K562 (cell line): Measurements from ENCODE around the gene CDYL2. TPM values are rescaled to one million over a fixed set of nuclear protein-coding genes. Genes with fewer than 3 reads are reported as not detected.

Experiments
- ATAC-seq: fragments of 200-7000 bp; cut with Tn5 transposase; 3 replicates; pipeline ENCODE4 v1.9.1; 2020; ENCODE audit warnings: moderate library complexity
- BruUV-seq: library from RNA; stranded (reverse); fragments of 400-500 nt; replicated peaks from 2 replicates; lab custom pipeline; 2021; lab: Mats Ljungman, UMichigan
- CTCF ChIA-PET: fragments of 300-600 bp; formaldehyde crosslinking; extraction: SDS; loops from one replicate; lab custom pipeline; 2021; ENCODE audit warnings: low intra/inter-chr PET ratio; lab: Yijun Ruan, JAX
- POLR2A ChIA-PET: fragments of 300-600, 350-650 bp; sonication (Branson Sonifier 250); formaldehyde crosslinking; extraction: SDS; loops from one replicate; lab custom pipeline; 2021; ENCODE audit warnings: antibody characterized with exemption, inconsistent platforms; lab: Yijun Ruan, JAX
- DNase-seq, 4 experiments: peaks; one replicate each; pipeline versions ENCODE4 v3.0.0 to v3.0.0-alpha.2; 2011 to 2018; ENCODE audit warnings: low spot score in 3 of 4, mixed read lengths in 3 of 4; ENCODE audit errors: extremely low read depth in 1 of 4
- FAIRE-seq: peaks from 2 replicates; lab custom pipeline; 2011; peaks lifted over from hg19 to GRCh38; lab: Jason Lieb, UNC
- H2AFZ ChIP-seq: 2 replicates; pipeline ENCODE4 v1.6.0; 2011; ENCODE audit warnings: low read depth, low read length, control low read depth, inconsistent platforms
- H3K27ac ChIP-seq: fragments of 200-600 bp; 3 replicates; pipeline ENCODE4 v1.8.0; 2011; ENCODE audit warnings: low read depth, mild to moderate bottlenecking, control low read depth, inconsistent platforms, low read length, moderate library complexity, mixed read lengths; ENCODE audit errors: extremely low read depth
- H3K27me3 ChIP-seq, 2 experiments: fragments of 300-600 bp in 1 of 2; 2 replicates in 1 of 2; 3 replicates in 1 of 2; pipeline versions ENCODE4 v1.6.0 to v1.8.0; 2011; ENCODE audit warnings: inconsistent platforms in 2 of 2, low read length in 2 of 2, mild to moderate bottlenecking in 1 of 2, mixed read lengths in 1 of 2, moderate library complexity in 1 of 2; ENCODE audit not compliant: control insufficient read depth in 2 of 2, insufficient read depth in 2 of 2
- H3K36me3 ChIP-seq: fragments of 300-600 bp; 3 replicates; pipeline ENCODE4 v1.8.0; 2011; ENCODE audit warnings: mild to moderate bottlenecking, low read length, inconsistent platforms; ENCODE audit not compliant: control insufficient read depth, insufficient read depth
- H3K4me1 ChIP-seq, 2 experiments: fragments of 200-600 bp in 1 of 2; replicated peaks in 1 of 2; 2 replicates in 1 of 2; 3 replicates in 1 of 2; pipeline versions ENCODE4 v1.5.1 to v1.8.0; 2011; ENCODE audit warnings: inconsistent platforms in 2 of 2, low read length in 2 of 2, mild to moderate bottlenecking in 1 of 2, mixed read lengths in 1 of 2, moderate library complexity in 1 of 2; ENCODE audit not compliant: control insufficient read depth in 2 of 2, insufficient read depth in 2 of 2
- H3K4me2 ChIP-seq: 2 replicates; pipeline ENCODE4 v1.6.1; 2011; ENCODE audit warnings: low read length, control low read depth, inconsistent platforms, mixed read lengths; ENCODE audit not compliant: insufficient read depth
- H3K4me3 ChIP-seq: fragments of 200-600 bp; sonication (generic), shearing (Covaris generic); 2 replicates; pipeline ENCODE4 v1.5.1; 2016; ENCODE audit warnings: control low read depth, inconsistent platforms
- H3K79me2 ChIP-seq: fragments of 200-600 bp; 3 replicates; pipeline ENCODE4 v1.8.0; 2011; ENCODE audit warnings: low read length, inconsistent platforms; ENCODE audit not compliant: control insufficient read depth, insufficient read depth
- H3K9ac ChIP-seq, 2 experiments: 2 replicates each; pipeline versions ENCODE4 v1.6.0 to v1.6.1; 2011; ENCODE audit warnings: low read depth in 2 of 2, low read length in 2 of 2, control low read depth in 1 of 2, inconsistent platforms in 1 of 2, mild to moderate bottlenecking in 1 of 2, mixed read lengths in 1 of 2; ENCODE audit not compliant: insufficient read depth in 1 of 2
- H3K9me1 ChIP-seq: one replicate; pipeline ENCODE4 v1.6.0; 2011; ENCODE audit warnings: inconsistent platforms, mild to moderate bottlenecking, low read length, moderate library complexity; ENCODE audit not compliant: control insufficient read depth, insufficient read depth
- H3K9me3 ChIP-seq: replicated peaks from 2 replicates; pipeline ENCODE4 v1.5.1; 2011; ENCODE audit warnings: low read depth, low read length, inconsistent platforms; ENCODE audit not compliant: control insufficient read depth, insufficient read depth
- H4K20me1 ChIP-seq: replicated peaks from 2 replicates; pipeline ENCODE4 v1.6.1; 2011; ENCODE audit warnings: low read length, inconsistent platforms, mixed read lengths; ENCODE audit not compliant: control insufficient read depth, insufficient read depth
- BRCA1 ChIP-seq, 2 experiments: fragments of 450-650 bp in 1 of 2; sonication (generic) in 1 of 2; formaldehyde crosslinking in 1 of 2; IDR thresholded peaks; 2 replicates each; pipeline versions ENCODE4 v1.5.0 to v1.6.1; 2017 to 2020; ENCODE audit warnings: mild to moderate bottlenecking in 1 of 2, missing genetic modification reagents in 1 of 2
- ELF4 ChIP-seq: fragments of 450-650 bp; formaldehyde crosslinking; IDR thresholded peaks from 2 replicates; pipeline ENCODE4 v1.4.0; 2022; ENCODE audit warnings: missing genetic modification characterization
- ETS2 ChIP-seq: IDR thresholded peaks from 2 replicates; pipeline ENCODE4 v1.6.1; 2016; ENCODE audit warnings: borderline replicate concordance, missing genetic modification characterization, mild to moderate bottlenecking, moderate library complexity, missing compliant biosample characterization; ENCODE audit not compliant: poor library complexity, severe bottlenecking
- GABPB2 ChIP-seq: fragments of 250-450 bp; sonication (Bioruptor Pico); conservative IDR thresholded peaks from 2 replicates; pipeline ENCODE4 v1.5.1; 2021; ENCODE audit warnings: mild to moderate bottlenecking
- HDGF ChIP-seq: fragments of 450-650 bp; IDR thresholded peaks from 2 replicates; pipeline ENCODE4 v1.6.1; 2016
- MAFK ChIP-seq: IDR thresholded peaks from 2 replicates; pipeline ENCODE4 v1.6.1; 2011; ENCODE audit warnings: low read length, improper control_type of control experiment
- MYNN ChIP-seq, 2 experiments: sonication (generic); formaldehyde crosslinking in 1 of 2; IDR thresholded peaks; 2 replicates each; pipeline versions ENCODE4 v1.5.0 to v1.6.1; 2016 to 2020; ENCODE audit warnings: antibody characterized with exemption in 1 of 2, missing genetic modification reagents in 1 of 2
- PREB ChIP-seq: sonication (generic); formaldehyde crosslinking; IDR thresholded peaks from 2 replicates; pipeline ENCODE4 v1.8.1; 2023; ENCODE audit warnings: mild to moderate bottlenecking, missing genetic modification reagents
- RUNX1 ChIP-seq: sonication (generic); IDR thresholded peaks from 2 replicates; pipeline ENCODE4 v1.6.1; 2016; ENCODE audit warnings: antibody characterized with exemption, low read depth
- SP2 ChIP-seq: IDR thresholded peaks from 2 replicates; pipeline ENCODE4 v1.6.1; 2011; ENCODE audit warnings: mild to moderate bottlenecking, low read depth, low read length, moderate library complexity; ENCODE audit not compliant: poor library complexity, severe bottlenecking; ENCODE audit errors: extremely low read depth
- STAT5B ChIP-seq: fragments of 250-450 bp; sonication (Bioruptor Pico); IDR thresholded peaks from 2 replicates; pipeline ENCODE4 v1.8.0; 2021; ENCODE audit warnings: mild to moderate bottlenecking, inconsistent platforms
- YY1 ChIP-seq, 3 experiments: IDR thresholded peaks; 2 replicates each; pipeline ENCODE4 v1.6.1; 2011; ENCODE audit warnings: low read length in 2 of 3, mild to moderate bottlenecking in 2 of 3, moderate library complexity in 2 of 3, borderline replicate concordance in 1 of 3, control low read depth in 1 of 3, low read depth in 1 of 3; ENCODE audit not compliant: insufficient read depth in 3 of 3, insufficient replicate concordance in 2 of 3, control insufficient read depth in 1 of 3, insufficient read length in 1 of 3; ENCODE audit errors: extremely low read depth in 1 of 3
- ZFPM2 ChIP-seq: fragments of 250-450 bp; sonication (Bioruptor Pico); IDR thresholded peaks from 2 replicates; pipeline ENCODE4 v1.5.1; 2022; ENCODE audit warnings: mild to moderate bottlenecking
- ZNF12 ChIP-seq: sonication (generic); formaldehyde crosslinking; IDR thresholded peaks from 2 replicates; pipeline ENCODE4 v1.4.0; 2020; ENCODE audit warnings: mild to moderate bottlenecking, missing genetic modification reagents
- ZNF140 ChIP-seq: fragments of 250-450 bp; sonication (Bioruptor Pico); IDR thresholded peaks from 2 replicates; pipeline ENCODE4 v1.8.0; 2021; ENCODE audit warnings: moderate library complexity, mild to moderate bottlenecking, inconsistent platforms
- ZNF174 ChIP-seq: fragments of 250-450 bp; sonication (Bioruptor Pico); IDR thresholded peaks from 2 replicates; pipeline ENCODE4 v1.4.0; 2020; ENCODE audit warnings: mild to moderate bottlenecking
- ZNF316 ChIP-seq: fragments of 450-650 bp; IDR thresholded peaks from 2 replicates; pipeline ENCODE4 v1.6.1; 2016
- ZNF551 ChIP-seq: fragments of 250-450 bp; sonication (Bioruptor Pico); IDR thresholded peaks from 2 replicates; pipeline ENCODE4 v1.5.0; 2021; ENCODE audit warnings: mild to moderate bottlenecking, moderate library complexity
- ZNF584 ChIP-seq: fragments of 200-800 bp; sonication (Bioruptor generic); IDR thresholded peaks from 2 replicates; pipeline ENCODE4 v1.6.1; 2016; ENCODE audit warnings: low read depth, mild to moderate bottlenecking, missing genetic modification characterization, missing compliant biosample characterization
- WGBS: fragments of 100-300 bp; shearing (Covaris generic); methylation state at CpG from one replicate; pipeline ENCODE4 v1.1.6; 2016; ENCODE audit warnings: low coverage, mixed read lengths; ENCODE audit not compliant: insufficient coverage; ENCODE audit errors: missing lambda C conversion rate; 5-methylcytosine and 5-hydroxymethylcytosine counted together
- in situ Hi-C: fragments of 300-500 bp; cut with MboI; formaldehyde crosslinking; loops from 4 replicates; pipeline ENCODE4 v1.15.0; 2018; ENCODE audit warnings: inconsistent platforms, mixed read lengths
- intact Hi-C: fragments of 100-400 bp; cut with micrococcal nuclease; formaldehyde crosslinking; loops from 2 replicates; pipeline ENCODE4 v1.14.2; 2022
- polyA plus RNA-seq, 8 experiments: library from polyadenylated mRNA; depleted of rRNA in 4 of 8; stranded (reverse) in 5 of 8; unstranded in 3 of 8; fragments of >200 nt; fragmentation: Nextera tagmentation in 2 of 8; fragmentation: Illumina TruSeq in 1 of 8; extraction: Ambion mirVana in 2 of 8; extraction: Trizol in 1 of 8; gene quantifications; 2 replicates each; pipeline versions ENCODE4 v1.2.1 to v1.2.3, GENCODE V29; 2011 to 2014; ENCODE audit warnings: inconsistent platforms in 1 of 8, missing spikeins in 1 of 8
- total RNA-seq, 7 experiments: library from RNA; depleted of rRNA in 6 of 7; stranded (reverse); fragments of >200 nt in 6 of 7; fragmentation: Illumina TruSeq in 2 of 7; extraction: Trizol in 2 of 7; gene quantifications; 2 replicates each; pipeline versions ENCODE4 v1.2.1 to v1.2.3, GENCODE V29; 2011 to 2021; ENCODE audit warnings: low replicate concordance in 1 of 7
- TF ChIP-seq, protein P1 (sequence below): fragments of 450-650 bp; IDR thresholded peaks from 2 replicates; pipeline ENCODE4 v1.6.1; 2017; ENCODE audit warnings: antibody characterized with exemption

Gene CDYL2
- total and polyA plus RNA-seq, 9 of the 15 experiments (the other 6 are each of a cell fraction or from before 2014, with no cell fraction given): under 0.01 to 0.04 (median 0.01) TPM; not detected in 6

GRCh38 chr16:80616362-80616761 lies 188.0 kb downstream of the CDYL2 start:
- no peak overlapping the region for H3K27ac ChIP-seq
- H3K4me3 ChIP-seq: no peak overlapping the region
- ChIA-PET CTCF (no interaction called here), POLR2A (interaction anchor here (0.5 to 1.0 kb wide), 2 partner anchors 10 to 1816 kb away, joined by 3 read pairs; no protein-coding TSS in a partner anchor)
- no peaks in the 10 kb centered on the region for H4K20me1 ChIP-seq
- no peak for FAIRE-seq
- H3K27me3 ChIP-seq: peaks cover 2 to 56% of the 10 kb centered on the region in 2 experiments; a peak in 3 of 5 replicates
- no peak for ATAC-seq
- BruUV-seq: no TSS peak
- no peaks in the 10 kb centered on the region for H3K9me3 ChIP-seq
- no peaks in the 10 kb centered on the region for H3K9me1 ChIP-seq
- WGBS: 0% methylated on average over 3 of the region's 3 CpGs
- no peak for DNase-seq
- H3K9ac ChIP-seq: no peak overlapping the region
- TF ChIP-seq STAT5B (CRISPR knock-in tag): no peak
- no peak for TF ChIP-seq HDGF
- no peak for TF ChIP-seq MAFK
- no peak for TF ChIP-seq ELF4 (CRISPR knock-in tag)
- TF ChIP-seq GABPB2 (CRISPR knock-in tag): no peak
- TF ChIP-seq ZNF174: no peak
- TF ChIP-seq, protein P1, sequence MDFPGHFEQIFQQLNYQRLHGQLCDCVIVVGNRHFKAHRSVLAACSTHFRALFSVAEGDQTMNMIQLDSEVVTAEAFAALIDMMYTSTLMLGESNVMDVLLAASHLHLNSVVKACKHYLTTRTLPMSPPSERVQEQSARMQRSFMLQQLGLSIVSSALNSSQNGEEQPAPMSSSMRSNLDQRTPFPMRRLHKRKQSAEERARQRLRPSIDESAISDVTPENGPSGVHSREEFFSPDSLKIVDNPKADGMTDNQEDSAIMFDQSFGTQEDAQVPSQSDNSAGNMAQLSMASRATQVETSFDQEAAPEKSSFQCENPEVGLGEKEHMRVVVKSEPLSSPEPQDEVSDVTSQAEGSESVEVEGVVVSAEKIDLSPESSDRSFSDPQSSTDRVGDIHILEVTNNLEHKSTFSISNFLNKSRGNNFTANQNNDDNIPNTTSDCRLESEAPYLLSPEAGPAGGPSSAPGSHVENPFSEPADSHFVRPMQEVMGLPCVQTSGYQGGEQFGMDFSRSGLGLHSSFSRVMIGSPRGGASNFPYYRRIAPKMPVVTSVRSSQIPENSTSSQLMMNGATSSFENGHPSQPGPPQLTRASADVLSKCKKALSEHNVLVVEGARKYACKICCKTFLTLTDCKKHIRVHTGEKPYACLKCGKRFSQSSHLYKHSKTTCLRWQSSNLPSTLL: no peak
- no peak for TF ChIP-seq ZNF584 (CRISPR knock-in tag)
- no peak for TF ChIP-seq SP2
- no peak for TF ChIP-seq MYNN (IDR thresholded peaks at IDR 0.05)
- no peak for TF ChIP-seq MYNN (CRISPR knock-in tag; IDR thresholded peaks at IDR 0.05)
- TF ChIP-seq ZNF140 (CRISPR knock-in tag): no peak
- no peak for TF ChIP-seq BRCA1 (IDR thresholded peaks at IDR 0.05)
- no peak for TF ChIP-seq BRCA1 (CRISPR knock-in tag; IDR thresholded peaks at IDR 0.05)
- TF ChIP-seq PREB (CRISPR knock-in tag): no peak
- no peak for TF ChIP-seq ZNF551
- no peak for TF ChIP-seq ZNF12 (CRISPR knock-in tag)
- no peak for TF ChIP-seq ETS2 (tag)
- no peak for TF ChIP-seq ZNF316
- TF ChIP-seq RUNX1: no peak
- no peak for TF ChIP-seq YY1 (IDR thresholded peaks at IDR 0.05; ENCODE audit: borderline replicate concordance in 1 of 3, control insufficient read depth in 1 of 3, extremely low read depth in 1 of 3, insufficient read depth in 3 of 3, insufficient read length in 1 of 3, insufficient replicate concordance in 2 of 3, low read depth in 1 of 3, low read length in 2 of 3)
- no peak for TF ChIP-seq ZFPM2 (CRISPR knock-in tag)
- H2AFZ ChIP-seq: no peak overlapping the region
- intact Hi-C loops (no loop called here), in situ Hi-C loops (no loop called here)
- no peaks in the 10 kb centered on the region for H3K36me3 ChIP-seq
- no peaks in the 10 kb centered on the region for H3K79me2 ChIP-seq
- no peaks in the 10 kb centered on the region for H3K4me1 ChIP-seq
- H3K4me2 ChIP-seq: no peak overlapping the region
